Measurements from ENCODE around the gene LRIG2. TPM values are rescaled to one million over a fixed set of nuclear protein-coding genes. Genes with fewer than 3 reads are reported as not detected.
A peak's percentile ranks its signal among the peaks of the same experiment; 100 is the strongest.
"Not testable (repeated sequence)": the region's sequence is repeated elsewhere in the genome, so short reads cannot be mapped to it uniquely, and the experiment has no call there.

LRIG2 gene
- total RNA-seq, 4 donors from 2014 or later: 9.4 to 43.7 (median 27.2) TPM

- no peaks in the 10 kb centered on the region for H3K36me3 ChIP-seq
- H3K4me1 ChIP-seq: peaks cover 0 to 3% (median 0%) of the 10 kb centered on the region in 4 donors
- no peaks in the 10 kb centered on the region for H3K27me3 ChIP-seq
- in situ Hi-C loops (cut with MboI; ENCODE audit: low pct_ligation_motif_present in 1 of 4, low pct_unique_long_range_greater_than_20kb in 1 of 4, low sequenced_read_pairs in 3 of 4): loop anchor here (10.0 to 25.0 kb wide), 4 partner anchors 240 to 665 kb away; partner anchors contain the start of genes MAGI3 (in 3 of the 4) and RSBN1 (in 1 of the 4)
- no peak for DNase-seq
- H3K4me3 ChIP-seq: no peak overlapping the region
- TF ChIP-seq POLR2A (IDR thresholded peaks at IDR 0.05): no peak
- no peak for TF ChIP-seq CTCF (IDR thresholded peaks at IDR 0.05)
- TF ChIP-seq EP300 (IDR thresholded peaks at IDR 0.05; ENCODE audit: low read depth): no peak
- no peak for TF ChIP-seq POLR2AphosphoS5 (IDR thresholded peaks at IDR 0.05)
- H3K27ac ChIP-seq: no peak overlapping the region
- intact Hi-C loops (cut with DNase I; ENCODE audit: low total_unique reads): no loop called here
- 57% methylated on average over 3 of the region's 3 CpGs; no CpG with 5 or more reads in 1 of the 2 donors for WGBS, 2 donors (ENCODE audit: low coverage in 1 of 2)
- H3K9me3 ChIP-seq: no peaks in the 10 kb centered on the region
Observed at GRCh38 chr1:113147073-113147625, 74.2 kb downstream of the LRIG2 start.

GRCh38 chr1:113147826-113148225 lies 74.8 kb downstream of the LRIG2 start:
- Histone ChIP-seq H3K4me3 (no peak overlapping the region), H3K9me3 (no peaks in the 10 kb centered on the region), H3K4me1 (peaks cover 0 to 4% (median under 1%) of the 10 kb centered on the region in 4 donors), H3K27me3 (no peaks in the 10 kb centered on the region), H3K36me3 (no peaks in the 10 kb centered on the region), H3K27ac (no peak overlapping the region)
- TF ChIP-seq EP300 (IDR thresholded peaks at IDR 0.05; ENCODE audit: low read depth) (no peak), POLR2A (IDR thresholded peaks at IDR 0.05) (no peak), POLR2AphosphoS5 (IDR thresholded peaks at IDR 0.05) (no peak), CTCF (IDR thresholded peaks at IDR 0.05) (no peak)
- DNase-seq: no peak
- WGBS, 2 donors (ENCODE audit: low coverage in 1 of 2): 67 to 72% methylated on average over 3 to 4 of the region's 4 CpGs
- intact Hi-C loops (cut with DNase I; ENCODE audit: low total_unique reads): no loop called here
- in situ Hi-C loops (cut with MboI; ENCODE audit: low pct_ligation_motif_present in 1 of 4, low pct_unique_long_range_greater_than_20kb in 1 of 4, low sequenced_read_pairs in 3 of 4): loop anchor here (10.0 to 25.0 kb wide), 4 partner anchors 239 to 664 kb away; partner anchors contain the start of genes MAGI3 (in 3 of the 4) and RSBN1 (in 1 of the 4)

GRCh38 chr1:113150494-113150893 lies 77.5 kb downstream of the LRIG2 start:
- in situ Hi-C loops (cut with MboI; ENCODE audit: low pct_ligation_motif_present in 1 of 4, low pct_unique_long_range_greater_than_20kb in 1 of 4, low sequenced_read_pairs in 3 of 4): not testable (repeated sequence)

GRCh38 chr1:113153116-113153803 lies 80.3 kb downstream of the LRIG2 start:
- Histone ChIP-seq H3K4me3 (no peak overlapping the region), H3K9me3 (peaks cover 11 to 17% of the 10 kb centered on the region in 2 donors), H3K27me3 (no peaks in the 10 kb centered on the region), H3K4me1 (peaks cover 0 to 7% (median 3%) of the 10 kb centered on the region in 4 donors), H3K27ac (no peak overlapping the region), H3K36me3 (no peaks in the 10 kb centered on the region)
- WGBS, 2 donors (ENCODE audit: low coverage in 1 of 2): 87 to 88% methylated on average over 4 to 5 of the region's 5 CpGs
- in situ Hi-C loops (cut with MboI; ENCODE audit: low pct_ligation_motif_present in 1 of 4, low pct_unique_long_range_greater_than_20kb in 1 of 4, low sequenced_read_pairs in 3 of 4) (no loop called here), intact Hi-C loops (cut with DNase I; ENCODE audit: low total_unique reads) (no loop called here)
- TF ChIP-seq POLR2AphosphoS5 (IDR thresholded peaks at IDR 0.05) (peak in 1 of 3 donors; percentile 16), CTCF (IDR thresholded peaks at IDR 0.05) (peak in 1 of 5 experiments; percentile 9), EP300 (IDR thresholded peaks at IDR 0.05; ENCODE audit: low read depth) (no peak)
- peak; percentile 52 for DNase-seq

More at GRCh38 chr1:113150494-113150893, 77.5 kb downstream of the LRIG2 start:
- WGBS, 2 donors (ENCODE audit: low coverage in 1 of 2): 90 to 92% methylated on average over 4 of the region's 4 CpGs
- DNase-seq; H3K4me3 ChIP-seq; H3K27ac ChIP-seq; H3K27me3 ChIP-seq; H3K4me1 ChIP-seq; H3K36me3 ChIP-seq; intact Hi-C loops (cut with DNase I; ENCODE audit: low total_unique reads); H3K9me3 ChIP-seq: not testable (repeated sequence)

Measured in transverse colon (tissue), 4 donors.